LNCAP (cell line): ENCODE measurements around the gene ANKLE1.

Experiments used
- CTCF ChIP-seq: fragments of 450-650 bp; IDR thresholded peaks from 2 replicates; pipeline ENCODE4 v1.5.1; 2017; ENCODE audit warnings: mild to moderate bottlenecking

Gene ANKLE1

GRCh38 chr19:17282488-17283125, 906 bp downstream of the ANKLE1 start:
- TF ChIP-seq CTCF: peak; percentile 89

GRCh38 chr19:17283504-17283996, 1.8 kb downstream of the ANKLE1 start:
- no peak for TF ChIP-seq CTCF

GRCh38 chr19:17285415-17286135, 3.9 kb downstream of the ANKLE1 start:
- no peak for TF ChIP-seq CTCF

GRCh38 chr19:17286263-17286662, 4.6 kb downstream of the ANKLE1 start:
- TF ChIP-seq CTCF: no peak

GRCh38 chr19:17286752-17287151, 5.1 kb downstream of the ANKLE1 start:
- no peak for TF ChIP-seq CTCF

GRCh38 chr19:17289489-17289888, 7.8 kb downstream of the ANKLE1 start:
- TF ChIP-seq CTCF: no peak

- peak; percentile 46; the same call in 1 of the 2 replicates for TF ChIP-seq CTCF
These were observed 10.8 kb downstream of the ANKLE1 start for GRCh38 chr19:17292301-17293074.
